Measurements from ENCODE around the gene HTR3C. TPM values are rescaled to one million over a fixed set of nuclear protein-coding genes. Genes with fewer than 3 reads are reported as not detected.

Gene HTR3C
- total and polyA plus RNA-seq, 2 experiments from 2014 or later = not detected

- peak; percentile 16 for DNase-seq (ENCODE audit: low spot score)
- Histone ChIP-seq H3K4me2 (no peak overlapping the region), H3K79me2 (no peaks in the 10 kb centered on the region), H3K4me3 (no peak overlapping the region), H3K27ac (no peak overlapping the region), H3K27me3 (no peaks in the 10 kb centered on the region), H4K20me1 (ENCODE audit: insufficient read depth, poor library complexity, severe bottlenecking) (no peaks in the 10 kb centered on the region), H3K4me1 (ENCODE audit: insufficient read depth) (no peaks in the 10 kb centered on the region), H2AFZ (no peak overlapping the region), H3K9me3 (ENCODE audit: low read depth) (no peaks in the 10 kb centered on the region), H3K9me2 (replicated peaks; ENCODE audit: insufficient read depth) (no peaks in the 10 kb centered on the region), H3K36me3 (replicated peaks; ENCODE audit: insufficient read depth, low read depth) (no peaks in the 10 kb centered on the region)
- TF ChIP-seq EZH2 (IDR thresholded peaks at IDR 0.05; ENCODE audit: borderline replicate concordance) (no peak), CTCF (IDR thresholded peaks at IDR 0.05; ENCODE audit: poor library complexity) (no peak), EZH2phosphoT487 (IDR thresholded peaks at IDR 0.05; ENCODE audit: low read depth, severe bottlenecking, unreplicated experiment) (no peak)
- WGBS (ENCODE audit: low lambda C conversion rate, missing lambda C conversion rate) = 67% methylated on average over 3 of the region's 3 CpGs
Observed at GRCh38 chr3:184085389-184085852, 32.6 kb downstream of the HTR3C start.

GRCh38 chr3:184092199-184092598 lies 39.4 kb downstream of the HTR3C start:
- Histone ChIP-seq H3K4me2 (no peak overlapping the region), H3K27ac (no peak overlapping the region), H3K36me3 (replicated peaks; ENCODE audit: insufficient read depth, low read depth) (no peaks in the 10 kb centered on the region), H2AFZ (no peak overlapping the region), H4K20me1 (ENCODE audit: insufficient read depth, poor library complexity, severe bottlenecking) (no peaks in the 10 kb centered on the region), H3K9me2 (replicated peaks; ENCODE audit: insufficient read depth) (no peaks in the 10 kb centered on the region), H3K79me2 (no peaks in the 10 kb centered on the region), H3K9me3 (ENCODE audit: low read depth) (no peaks in the 10 kb centered on the region), H3K4me1 (ENCODE audit: insufficient read depth) (no peaks in the 10 kb centered on the region), H3K27me3 (no peaks in the 10 kb centered on the region), H3K4me3 (no peak overlapping the region)
- TF ChIP-seq EZH2 (IDR thresholded peaks at IDR 0.05; ENCODE audit: borderline replicate concordance) (no peak), CTCF (IDR thresholded peaks at IDR 0.05; ENCODE audit: poor library complexity) (no peak), EZH2phosphoT487 (IDR thresholded peaks at IDR 0.05; ENCODE audit: low read depth, severe bottlenecking, unreplicated experiment) (no peak)
- 93% methylated on average over 3 of the region's 3 CpGs for WGBS (ENCODE audit: low lambda C conversion rate, missing lambda C conversion rate)
- DNase-seq (ENCODE audit: low spot score) = no peak

- H3K4me1 ChIP-seq (ENCODE audit: insufficient read depth) = no peaks in the 10 kb centered on the region
- no peak within 1 kb of the TSS for H3K4me2 ChIP-seq
- H3K9me3 ChIP-seq (ENCODE audit: low read depth) = no peaks in the 10 kb centered on the region
- H3K27me3 ChIP-seq = no peaks in the 10 kb centered on the region
- no peak for DNase-seq (ENCODE audit: low spot score)
- H3K9me2 ChIP-seq (replicated peaks; ENCODE audit: insufficient read depth) = no peaks in the 10 kb centered on the region
- H3K4me3 ChIP-seq = no peak within 1 kb of the TSS
- no peaks in the 10 kb centered on the region for H4K20me1 ChIP-seq (ENCODE audit: insufficient read depth, poor library complexity, severe bottlenecking)
- H3K36me3 ChIP-seq (replicated peaks; ENCODE audit: insufficient read depth, low read depth) = no peaks in the 10 kb centered on the region
- H2AFZ ChIP-seq = no peak within 1 kb of the TSS
- no peak for TF ChIP-seq CTCF (IDR thresholded peaks at IDR 0.05; ENCODE audit: poor library complexity)
- no peak for TF ChIP-seq EZH2phosphoT487 (IDR thresholded peaks at IDR 0.05; ENCODE audit: low read depth, severe bottlenecking, unreplicated experiment)
- no peak for TF ChIP-seq EZH2 (IDR thresholded peaks at IDR 0.05; ENCODE audit: borderline replicate concordance)
- H3K79me2 ChIP-seq = no peaks in the 10 kb centered on the region
- no peak within 1 kb of the TSS for H3K27ac ChIP-seq
- WGBS (ENCODE audit: low lambda C conversion rate, missing lambda C conversion rate) = 88% methylated on average over 7 of the region's 7 CpGs
Observed at GRCh38 chr3:184096811-184097383, 44.0 kb downstream of the HTR3C start, which contains the start of gene HTR3E. Gene HTR3E (plus strand): TSS chr3:184097064. CDS start chr3:184097530, 466 bp downstream.

Measured in hepatocyte (in vitro differentiated cells).